WI38 (cell line): Measurements from ENCODE around the gene MGMT.

Experiments
- H3K4me3 ChIP-seq: 2 replicates; pipeline ENCODE4 v1.5.1; 2011; ENCODE audit warnings: low read depth, mild to moderate bottlenecking, control low read depth, low read length
- CTCF ChIP-seq: IDR thresholded peaks from 2 replicates; pipeline ENCODE4 v1.5.1; 2012; ENCODE audit warnings: low read depth, mild to moderate bottlenecking, control low read depth, low read length

Gene MGMT

GRCh38 chr10:129758207-129759021, 291.4 kb downstream of the MGMT start:
- no peak overlapping the region for H3K4me3 ChIP-seq
- TF ChIP-seq CTCF = no peak

GRCh38 chr10:129759214-129760002, 292.4 kb downstream of the MGMT start:
- TF ChIP-seq CTCF = no peak

GRCh38 chr10:129760003-129760315, 292.9 kb downstream of the MGMT start:
- TF ChIP-seq CTCF = no peak
- no peak overlapping the region for H3K4me3 ChIP-seq

More at GRCh38 chr10:129759214-129760002, 292.4 kb downstream of the MGMT start:
- no peak overlapping the region for H3K4me3 ChIP-seq

DNA sequence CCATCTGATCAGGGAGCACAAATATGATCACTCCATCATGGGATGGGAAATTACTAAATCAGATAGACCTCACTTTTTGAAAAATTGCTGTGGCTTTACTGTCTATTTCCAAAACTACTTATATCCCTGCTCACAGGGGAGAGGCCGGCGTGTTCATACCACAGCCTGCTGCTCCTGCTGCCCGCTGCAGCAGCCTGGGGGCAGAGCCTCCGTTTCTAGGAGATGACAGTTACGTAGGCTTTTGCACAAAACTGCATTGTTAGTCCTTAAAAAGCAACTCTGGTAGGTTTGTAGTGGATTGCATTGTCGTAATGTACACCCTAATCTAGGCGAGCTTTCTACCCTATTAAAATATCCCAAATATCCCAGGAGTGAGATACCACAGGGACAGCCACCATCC, 293.4 kb downstream of the MGMT start:
- no peak overlapping the region for H3K4me3 ChIP-seq
- no peak for TF ChIP-seq CTCF

GRCh38 chr10:129761197-129761972, 294.3 kb downstream of the MGMT start:
- no peak for TF ChIP-seq CTCF

DNA sequence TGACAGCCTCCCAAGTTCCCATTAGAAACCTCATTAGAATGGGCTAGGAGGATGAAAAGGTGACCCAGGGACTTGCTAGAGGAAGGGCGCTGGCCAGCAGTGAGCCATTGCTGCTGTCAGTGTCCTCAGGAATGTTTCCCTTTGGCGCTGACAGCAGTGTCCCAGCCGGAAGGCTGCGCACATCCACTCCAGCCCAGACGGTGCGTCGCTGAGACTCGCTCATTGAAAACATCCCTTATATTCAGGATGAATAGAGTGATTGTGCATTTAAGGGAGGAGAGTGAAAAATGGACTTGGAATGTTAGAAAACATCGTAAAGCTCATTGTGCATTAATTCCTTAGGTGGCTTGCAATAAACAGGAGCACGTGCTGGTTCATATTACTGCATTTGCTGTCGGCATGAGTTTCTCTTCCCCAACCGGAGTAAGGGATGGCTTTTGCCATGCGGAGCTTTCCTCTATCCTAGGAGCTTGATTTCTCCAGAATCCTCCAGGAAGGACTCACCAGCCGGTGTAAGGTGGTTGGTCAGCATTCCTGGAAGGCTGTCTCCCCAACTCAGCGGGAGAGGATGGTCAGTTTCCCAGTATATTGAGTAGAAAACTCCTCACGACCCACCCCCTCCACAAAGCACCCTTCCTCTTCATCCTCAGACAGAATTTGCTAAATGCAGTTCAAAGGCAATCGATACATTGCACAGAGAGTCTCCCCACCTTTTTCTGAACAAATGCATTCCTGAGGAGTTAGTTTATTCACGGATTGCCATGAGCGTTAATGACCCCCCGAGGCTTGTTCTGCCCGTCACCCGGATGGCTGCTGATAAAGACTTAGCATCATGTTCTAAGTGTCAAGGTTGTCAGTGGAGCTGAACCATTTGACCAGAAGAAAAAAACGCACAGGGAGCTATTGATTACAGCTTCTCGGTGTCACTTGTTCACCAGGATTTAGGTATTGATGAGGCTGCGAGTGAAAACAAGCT, 295.2 kb downstream of the MGMT start:
- no peak overlapping the region for H3K4me3 ChIP-seq
- no peak for TF ChIP-seq CTCF

More at GRCh38 chr10:129761197-129761972, 294.3 kb downstream of the MGMT start:
- H3K4me3 ChIP-seq = no peak overlapping the region
